GM19397 (cell line): ENCODE measurements around the gene KCNK13.

Source experiments
- ATAC-seq: cut with Tn5 transposase; IDR thresholded peaks from one replicate; pipeline ENCODE4 v1.9.1; 2021; ENCODE audit warnings: mild to moderate bottlenecking, moderate library complexity; ENCODE audit not compliant: unreplicated experiment

The KCNK13 gene

DNA sequence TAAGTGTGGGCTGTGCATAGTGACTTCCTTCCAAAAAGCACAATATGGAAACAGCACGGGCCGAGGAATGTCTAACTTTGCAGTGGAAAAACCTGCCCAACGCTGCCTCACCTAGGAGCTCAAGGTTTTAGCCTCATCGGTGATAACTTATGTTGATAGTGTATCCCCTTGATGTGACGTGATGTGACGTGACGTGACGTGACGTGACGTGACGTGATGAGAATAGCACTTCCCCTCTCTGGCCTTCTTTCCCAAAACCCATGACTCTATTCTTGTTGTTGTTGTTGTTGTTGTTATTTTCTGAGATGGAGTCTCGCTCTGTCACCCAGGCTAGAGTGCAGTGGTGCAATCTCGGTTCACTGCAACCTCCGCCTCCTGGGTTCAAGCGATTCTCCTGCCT, 64.5 kb downstream of the KCNK13 start:
- no peak for ATAC-seq

DNA sequence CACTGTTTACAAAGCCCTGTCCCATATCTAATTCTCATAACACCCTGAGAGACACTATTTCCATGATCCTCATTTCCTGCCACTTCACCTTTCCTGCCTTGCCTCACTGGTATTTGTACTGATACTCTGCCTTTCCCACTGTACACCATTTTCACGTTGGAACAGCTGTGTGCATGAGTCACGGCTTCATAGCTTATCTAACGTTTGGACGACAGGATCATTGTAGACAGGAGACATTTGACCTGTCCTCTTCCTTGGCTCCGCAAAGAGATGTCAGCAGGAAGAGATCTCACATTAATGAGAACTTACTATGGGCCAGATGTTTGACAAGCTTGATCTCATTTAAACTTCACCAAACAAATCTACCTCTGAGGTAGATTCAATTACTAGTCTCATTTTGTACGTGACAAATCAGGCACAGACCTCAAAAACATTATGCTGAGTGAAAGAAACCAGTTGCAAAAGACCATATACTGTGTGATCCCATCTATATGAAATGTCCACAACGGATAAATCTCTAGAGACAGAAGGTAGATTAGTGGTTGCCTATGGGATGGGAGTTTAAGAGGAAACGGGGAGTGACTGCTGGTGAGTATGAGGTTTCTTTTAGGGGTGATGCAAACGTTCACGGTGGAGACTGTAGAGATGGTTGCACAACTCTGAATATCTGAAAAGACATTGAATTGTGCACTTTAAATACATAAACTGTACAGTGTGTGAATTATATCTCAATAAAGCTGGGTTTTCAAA, 71.2 kb downstream of the KCNK13 start:
- ATAC-seq: no peak

DNA sequence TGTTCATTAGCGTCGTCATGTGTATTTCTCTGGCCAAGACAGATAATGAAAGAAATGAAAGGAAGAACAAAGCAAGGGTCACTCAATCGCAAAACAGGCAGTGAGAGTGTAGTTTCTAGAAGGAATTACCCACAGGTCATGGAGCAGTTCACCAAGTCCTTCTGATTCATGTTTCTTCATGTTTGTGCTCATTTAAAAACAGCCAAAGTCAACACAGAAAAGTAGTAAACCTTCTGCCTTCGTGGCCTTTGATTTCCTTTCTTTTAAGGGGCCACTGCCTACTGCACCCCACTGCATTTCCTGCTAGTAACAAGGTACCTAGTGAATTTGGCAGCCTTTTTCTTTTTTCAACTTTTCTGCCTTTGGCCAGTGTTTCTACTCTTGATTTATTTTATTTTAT, 75.1 kb downstream of the KCNK13 start:
- no peak for ATAC-seq

DNA sequence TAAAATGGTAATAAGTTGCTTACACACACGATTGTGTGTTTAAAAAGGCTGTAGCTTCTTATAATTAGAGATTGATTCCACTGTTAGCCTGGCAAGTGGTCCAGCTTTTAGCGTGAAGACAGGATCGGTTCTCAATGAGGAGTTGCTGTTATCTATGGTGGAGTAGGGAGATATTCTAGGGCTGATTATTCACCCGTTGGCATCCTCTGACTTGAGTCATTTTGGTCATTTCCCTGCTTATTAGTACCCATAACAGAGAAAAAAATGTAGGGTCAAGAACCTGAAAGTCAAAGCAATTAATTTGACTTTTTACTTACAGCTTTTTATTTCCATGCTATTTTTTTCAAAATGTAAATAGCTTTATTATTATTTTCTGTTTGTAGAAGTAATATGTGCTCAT, 76.0 kb downstream of the KCNK13 start:
- no peak for ATAC-seq

DNA sequence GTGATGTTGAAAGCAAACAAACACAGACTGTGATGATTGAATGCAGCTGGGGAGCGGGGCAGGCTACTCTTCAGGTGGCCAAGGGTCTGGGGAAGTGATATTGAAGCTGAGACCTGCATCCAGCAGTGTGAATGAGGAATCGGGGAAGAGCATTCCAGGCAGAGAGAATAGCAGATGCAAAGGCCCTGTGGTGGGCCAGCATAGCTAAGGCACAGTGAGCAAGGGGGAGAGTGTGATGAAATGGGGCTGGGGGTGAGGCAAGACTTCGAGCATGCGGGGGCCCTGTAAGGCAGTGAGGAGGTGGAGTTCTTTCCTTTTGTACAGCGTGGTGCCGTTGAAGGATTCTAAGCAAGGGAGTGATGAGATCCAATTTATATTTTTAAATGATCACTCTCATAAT, 77.4 kb downstream of the KCNK13 start:
- ATAC-seq: no peak

DNA sequence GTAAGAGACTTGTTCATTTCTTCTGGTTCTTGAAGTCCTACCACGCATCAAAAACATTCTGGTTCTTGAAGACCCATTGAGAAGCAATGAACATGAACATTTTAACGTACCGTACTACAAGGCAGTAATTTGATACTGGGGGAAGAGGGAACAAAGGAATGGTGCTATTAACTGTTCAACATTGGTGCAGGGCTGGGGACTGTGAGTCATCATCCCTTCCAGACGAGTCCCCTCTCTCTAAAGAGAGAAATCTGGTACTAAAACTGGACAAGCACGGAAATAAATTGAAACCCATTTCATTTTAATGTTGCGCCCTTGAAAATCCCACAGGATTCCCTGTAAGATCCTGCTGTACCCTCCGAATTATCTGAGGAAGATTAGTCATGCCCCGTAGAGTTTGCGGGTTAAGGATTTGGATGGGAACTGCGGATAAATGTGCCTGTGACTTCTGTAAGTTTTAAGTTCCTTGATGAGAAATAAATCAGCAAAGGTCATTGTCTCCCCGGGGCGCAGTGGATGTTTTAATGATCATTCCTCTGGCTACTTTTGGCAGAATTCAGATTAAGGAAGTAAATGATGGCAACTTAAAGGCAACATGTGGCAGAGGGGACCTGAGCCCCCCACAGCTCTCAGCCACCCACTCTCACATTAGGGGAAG, 78.6 kb downstream of the KCNK13 start:
- ATAC-seq: no peak

DNA sequence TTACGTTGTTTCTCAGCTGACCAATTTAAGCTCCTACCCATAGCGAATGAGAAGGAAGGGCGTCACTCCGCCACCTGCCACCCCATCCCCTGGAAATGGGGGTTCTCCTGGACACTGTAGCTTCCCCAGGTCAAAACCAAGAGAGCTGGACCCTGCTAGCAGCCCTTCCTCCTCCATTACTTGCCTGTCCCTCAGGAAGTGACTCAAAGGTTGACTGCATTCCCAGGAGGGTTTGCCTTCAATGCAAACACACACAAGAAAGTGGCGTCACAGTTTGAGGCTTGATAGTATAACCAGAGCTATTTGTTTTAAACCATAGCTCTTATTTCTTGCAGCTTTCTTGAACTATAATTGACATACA, 79.1 kb downstream of the KCNK13 start:
- no peak for ATAC-seq

DNA sequence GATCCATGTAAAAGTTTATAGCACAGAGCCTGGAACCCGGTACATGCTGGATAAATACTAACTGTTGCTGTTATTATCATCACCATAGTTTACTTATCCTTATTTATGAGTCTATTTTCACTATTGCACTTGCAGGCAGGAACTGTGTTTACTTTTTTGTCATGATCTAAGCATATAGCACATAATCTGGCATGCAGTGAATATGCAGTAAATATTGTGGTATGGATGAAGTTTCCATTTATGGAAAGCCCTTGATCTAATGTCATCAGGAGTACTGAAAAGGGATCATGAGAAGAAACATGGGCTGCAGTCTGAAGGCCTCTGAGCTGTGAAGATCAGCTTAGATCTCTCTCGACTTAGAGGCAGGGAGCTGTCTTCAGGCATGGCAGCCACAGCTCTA, 91.6 kb downstream of the KCNK13 start:
- no peak for ATAC-seq

DNA sequence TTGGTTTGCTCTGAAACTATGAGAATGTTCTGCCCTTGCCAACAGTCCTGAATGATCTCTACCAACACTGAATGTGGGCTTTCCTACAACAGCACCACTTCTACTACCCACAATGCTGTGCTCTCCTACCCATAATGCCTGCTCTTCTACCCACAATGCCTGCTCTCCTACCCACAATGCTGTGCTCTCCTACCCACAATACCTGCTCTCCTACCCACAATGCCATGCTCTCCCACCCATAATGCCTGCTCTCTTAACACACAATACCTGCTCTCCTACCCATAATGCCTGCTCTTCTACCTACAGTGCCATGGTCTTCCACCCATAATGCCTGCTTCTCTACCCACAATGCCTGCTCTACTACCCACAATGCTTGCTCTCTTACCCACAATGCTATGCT, 92.3 kb downstream of the KCNK13 start:
- no peak for ATAC-seq

DNA sequence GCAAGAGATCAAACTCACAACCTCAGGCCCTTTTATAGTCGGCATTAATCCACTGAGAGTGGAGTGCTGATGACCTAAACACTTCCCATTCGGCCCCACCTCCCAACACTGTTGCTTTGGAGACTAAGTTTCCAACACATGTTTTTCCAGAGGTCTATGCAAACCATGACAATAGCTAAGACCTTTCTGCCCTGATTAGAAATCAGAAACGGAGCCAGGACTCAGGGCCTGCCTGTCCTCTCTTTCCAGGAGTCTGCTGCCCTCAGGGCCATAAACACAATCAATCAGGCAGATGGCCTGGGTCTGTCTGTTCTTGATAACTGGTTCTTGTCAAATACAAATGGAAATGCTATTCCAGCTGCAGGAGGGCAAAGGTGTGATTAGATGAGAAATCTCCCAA, 97.4 kb downstream of the KCNK13 start:
- no peak for ATAC-seq

DNA sequence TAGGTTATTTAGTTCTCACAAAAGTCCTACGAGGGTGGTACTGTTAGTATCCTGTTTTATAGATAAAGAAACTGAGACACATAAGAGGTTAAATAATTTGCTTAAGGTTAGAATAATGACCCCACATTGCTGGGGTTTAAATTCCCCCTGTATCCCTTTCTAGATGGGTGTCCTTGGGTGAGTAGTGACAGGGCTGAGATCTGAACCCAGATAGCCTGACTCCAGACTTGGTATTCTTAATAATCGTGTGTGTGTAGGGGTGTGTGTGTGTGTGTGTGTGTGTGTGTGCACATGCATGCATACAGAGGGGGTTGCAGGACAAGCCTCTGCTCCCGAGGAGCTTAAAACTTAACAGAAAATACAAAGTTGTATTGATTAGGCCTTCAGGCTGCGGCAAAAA, 97.9 kb downstream of the KCNK13 start:
- ATAC-seq: no peak

DNA sequence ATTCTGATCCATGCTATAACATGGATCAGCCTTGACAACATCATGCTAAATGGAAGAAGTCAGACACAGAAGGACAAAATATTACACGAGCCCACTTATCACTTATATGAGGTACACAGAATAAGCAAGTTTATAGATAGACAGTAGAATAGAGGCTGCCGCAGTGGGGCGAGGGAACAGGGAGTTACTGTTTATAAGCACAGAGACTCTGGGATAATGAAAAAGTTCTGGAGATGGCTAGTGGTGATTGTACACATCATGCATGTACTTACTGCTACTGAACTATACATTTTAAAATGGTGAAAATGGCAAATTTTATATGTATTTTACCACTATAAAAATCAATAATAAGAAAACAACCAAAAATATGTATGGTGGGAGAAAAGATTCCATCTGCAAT, 99.3 kb downstream of the KCNK13 start:
- no peak for ATAC-seq

DNA sequence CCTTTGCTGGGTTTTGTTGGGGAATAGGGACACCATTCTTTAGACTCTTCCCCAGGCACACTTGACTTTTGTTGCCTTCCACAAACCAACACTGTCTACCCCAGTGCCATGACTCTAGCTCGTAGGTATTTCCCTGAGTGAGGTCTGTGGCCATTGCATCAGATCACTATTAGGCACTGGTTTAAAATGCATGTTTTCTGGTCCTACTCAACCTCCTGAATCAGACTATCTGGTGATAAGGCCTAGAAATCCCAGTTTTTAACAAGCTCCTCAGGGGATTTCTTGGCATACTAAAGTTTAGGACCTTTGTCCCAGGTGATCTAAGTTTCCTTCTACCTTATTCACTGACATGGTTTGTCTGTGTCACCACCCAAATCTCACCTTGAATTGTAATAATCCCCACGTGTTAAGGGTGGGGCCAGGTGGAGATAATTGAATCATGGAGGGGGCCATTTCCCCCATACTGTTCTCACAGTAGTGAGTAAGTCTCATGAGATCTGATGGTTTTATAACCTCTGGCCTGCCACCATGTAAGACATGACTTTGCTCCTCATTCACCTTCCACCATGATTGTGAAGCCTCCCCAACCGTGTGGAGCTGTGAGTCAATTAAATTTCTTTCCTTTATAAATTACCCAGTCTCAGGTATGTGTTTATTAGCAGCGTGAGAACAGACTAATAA, 106.8 kb downstream of the KCNK13 start:
- ATAC-seq: no peak

DNA sequence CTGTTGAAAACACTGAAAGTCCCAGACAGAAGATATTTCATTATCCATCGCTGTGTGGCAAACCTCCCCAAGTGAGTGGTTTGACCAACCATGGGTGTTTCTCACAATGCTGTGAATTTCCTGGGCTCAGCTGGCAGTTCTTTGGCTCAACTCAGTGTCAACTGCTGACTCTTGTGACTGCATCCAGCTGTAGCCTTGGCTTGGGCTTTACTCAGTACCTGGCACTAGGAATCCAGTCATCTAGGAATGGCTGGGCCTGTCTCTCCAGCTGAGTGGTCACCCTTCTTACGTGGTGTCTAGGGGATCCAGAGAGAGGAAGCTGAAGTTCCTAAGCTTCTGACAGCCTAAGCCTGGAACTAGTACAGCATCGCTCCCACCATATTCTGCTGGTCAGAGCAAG, 113.8 kb downstream of the KCNK13 start:
- no peak for ATAC-seq

DNA sequence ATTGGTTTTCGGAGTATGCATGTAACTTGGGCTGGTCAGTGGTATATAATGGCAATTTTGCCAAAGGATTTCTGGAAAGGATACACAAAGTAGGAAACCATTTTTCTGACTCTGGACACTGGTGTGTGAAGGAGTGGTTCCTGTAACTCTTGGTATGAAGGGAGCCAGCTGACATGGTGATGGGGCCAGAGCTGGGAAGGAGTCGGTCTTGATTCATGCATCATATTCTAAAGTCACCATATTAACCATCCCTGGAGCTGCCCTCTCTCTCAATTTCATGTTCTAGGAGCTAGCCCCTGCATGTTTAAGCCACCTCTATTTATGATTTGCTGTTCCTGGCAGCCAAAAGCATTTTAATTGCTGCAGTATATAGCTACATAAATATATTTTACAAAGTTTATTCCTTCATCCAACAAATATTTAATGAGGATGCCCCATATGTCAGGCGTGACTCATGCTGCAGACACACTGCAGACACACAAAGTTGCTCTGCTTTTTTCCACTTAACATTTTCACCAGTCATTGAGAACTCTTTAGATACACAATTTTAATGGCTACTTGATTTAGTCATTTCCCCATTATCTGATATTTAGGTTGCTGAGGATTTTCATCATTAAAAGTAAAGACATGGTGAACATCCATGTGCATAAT, 115.9 kb downstream of the KCNK13 start:
- no peak for ATAC-seq

DNA sequence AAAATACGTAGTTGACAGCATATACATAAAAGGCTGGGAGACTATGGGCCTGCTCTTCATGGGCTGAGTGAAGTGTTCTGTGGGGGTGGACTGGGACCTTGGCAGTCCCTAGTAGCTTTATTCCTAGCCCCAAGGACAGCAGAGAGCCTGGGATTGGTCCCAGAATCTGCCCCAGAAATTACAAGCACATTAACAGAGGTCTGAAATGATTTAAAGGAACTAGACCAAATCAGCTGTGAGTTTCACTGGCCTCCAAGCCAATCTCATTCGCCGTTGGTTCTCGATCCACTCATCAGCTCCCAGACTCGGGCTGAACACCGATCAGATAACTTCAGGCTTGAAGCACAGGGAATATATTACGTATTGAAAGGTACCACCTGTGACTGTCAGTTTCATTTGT, 117.6 kb downstream of the KCNK13 start:
- no peak for ATAC-seq

DNA sequence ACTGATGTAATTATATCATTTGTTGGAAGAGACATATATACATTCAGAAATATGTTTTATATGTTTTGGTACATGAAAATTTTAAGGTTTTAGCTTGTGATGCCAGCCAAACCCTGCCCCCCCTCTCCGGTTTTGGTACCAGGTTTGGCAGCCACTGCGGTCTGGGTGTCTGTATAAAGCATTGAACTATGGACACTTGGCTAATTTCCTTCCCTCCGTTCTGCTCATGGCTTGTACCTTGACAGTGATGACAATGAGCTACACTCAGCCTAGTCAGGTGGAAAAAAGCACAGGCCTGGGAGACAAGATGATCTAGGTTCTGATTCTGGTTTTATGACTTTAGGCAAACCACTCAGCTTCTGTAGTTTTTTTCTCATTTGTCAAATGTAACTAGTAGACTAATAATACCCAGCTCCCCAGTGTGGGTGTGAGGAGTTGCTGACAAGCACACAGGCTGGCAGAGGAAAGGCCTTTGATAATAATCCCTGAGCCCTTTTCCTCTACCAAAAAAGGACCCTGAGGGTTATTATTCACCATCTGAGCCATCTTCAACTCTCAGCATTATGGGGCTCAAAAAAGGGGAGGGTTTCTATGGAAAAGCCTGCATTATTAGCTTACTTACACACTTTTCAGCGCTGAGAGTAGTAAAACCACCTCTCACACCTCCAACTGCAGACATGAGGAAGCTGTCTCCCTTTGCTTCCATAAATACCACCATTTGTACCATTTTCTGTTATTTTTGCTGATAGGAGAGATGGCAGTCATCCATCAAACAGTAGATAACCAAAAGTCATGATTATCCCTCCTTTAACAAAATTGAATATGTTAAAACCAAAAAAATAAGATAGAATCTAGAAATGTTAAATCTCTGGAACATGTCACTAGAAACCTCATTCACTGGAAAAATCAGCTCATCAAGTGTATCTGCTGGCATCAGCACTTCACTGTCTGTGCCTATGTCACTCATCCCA, 118.3 kb downstream of the KCNK13 start:
- no peak for ATAC-seq

DNA sequence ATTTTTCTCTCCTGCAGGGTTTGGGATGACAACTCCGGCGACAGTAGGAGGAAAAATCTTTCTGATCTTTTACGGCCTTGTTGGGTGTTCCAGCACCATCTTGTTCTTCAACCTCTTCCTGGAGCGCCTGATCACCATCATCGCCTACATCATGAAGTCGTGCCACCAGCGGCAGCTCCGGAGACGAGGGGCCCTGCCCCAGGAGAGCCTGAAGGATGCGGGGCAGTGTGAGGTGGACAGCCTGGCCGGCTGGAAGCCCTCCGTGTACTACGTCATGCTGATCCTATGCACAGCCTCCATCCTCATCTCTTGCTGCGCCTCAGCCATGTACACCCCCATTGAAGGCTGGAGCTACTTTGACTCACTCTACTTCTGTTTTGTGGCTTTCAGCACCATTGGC, 122.3 kb downstream of the KCNK13 start:
- no peak for ATAC-seq

DNA sequence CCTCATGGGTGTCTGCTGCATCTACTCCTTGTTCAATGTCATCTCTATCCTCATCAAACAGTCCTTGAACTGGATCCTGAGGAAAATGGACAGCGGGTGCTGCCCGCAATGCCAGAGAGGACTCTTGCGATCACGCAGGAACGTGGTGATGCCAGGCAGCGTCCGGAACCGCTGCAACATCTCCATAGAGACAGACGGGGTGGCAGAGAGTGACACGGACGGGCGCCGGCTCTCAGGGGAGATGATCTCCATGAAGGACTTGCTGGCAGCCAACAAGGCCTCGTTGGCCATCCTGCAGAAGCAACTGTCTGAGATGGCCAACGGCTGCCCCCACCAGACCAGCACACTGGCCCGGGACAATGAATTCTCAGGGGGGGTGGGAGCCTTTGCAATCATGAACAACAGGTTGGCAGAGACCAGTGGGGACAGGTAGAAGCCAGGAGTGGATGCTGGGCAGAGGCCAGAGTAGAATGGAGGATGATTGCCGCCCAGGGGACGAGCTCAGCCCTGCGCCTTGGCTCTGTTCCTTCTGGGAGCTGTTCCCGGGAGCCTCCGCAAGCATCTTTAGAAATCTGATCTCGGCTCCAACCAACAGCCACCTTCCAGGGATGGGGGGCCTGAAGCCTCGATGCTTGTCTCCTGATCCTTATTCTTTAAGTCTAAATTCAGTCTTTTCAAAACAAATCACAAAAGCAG, 122.9 kb downstream of the KCNK13 start:
- no peak for ATAC-seq

DNA sequence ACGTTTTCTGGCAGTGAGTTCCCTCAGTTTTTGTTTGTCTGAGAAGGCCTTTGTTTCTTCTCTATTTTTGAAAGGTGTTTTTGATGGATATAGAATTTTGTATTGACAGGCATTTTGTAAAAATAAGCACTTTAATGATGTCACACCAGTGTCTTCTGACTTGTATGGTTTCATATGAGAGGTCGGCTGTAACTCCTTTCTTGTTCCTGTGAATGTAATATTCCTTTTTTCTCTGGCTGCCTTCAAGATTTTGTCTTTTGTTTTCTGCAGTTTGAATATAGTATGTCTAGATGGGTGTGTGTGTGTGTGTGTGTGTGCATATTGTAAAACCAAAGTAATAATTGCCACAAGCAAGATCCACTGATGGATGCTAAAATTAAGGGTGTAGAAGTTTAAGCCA, 126.8 kb downstream of the KCNK13 start:
- ATAC-seq: no peak
